ENCODE measurements around the gene YEATS2.

YEATS2 gene

GRCh38 chr3:183844606-183845005 lies 147.0 kb downstream of the YEATS2 start:
- DNase-seq, result no peak

DNA sequence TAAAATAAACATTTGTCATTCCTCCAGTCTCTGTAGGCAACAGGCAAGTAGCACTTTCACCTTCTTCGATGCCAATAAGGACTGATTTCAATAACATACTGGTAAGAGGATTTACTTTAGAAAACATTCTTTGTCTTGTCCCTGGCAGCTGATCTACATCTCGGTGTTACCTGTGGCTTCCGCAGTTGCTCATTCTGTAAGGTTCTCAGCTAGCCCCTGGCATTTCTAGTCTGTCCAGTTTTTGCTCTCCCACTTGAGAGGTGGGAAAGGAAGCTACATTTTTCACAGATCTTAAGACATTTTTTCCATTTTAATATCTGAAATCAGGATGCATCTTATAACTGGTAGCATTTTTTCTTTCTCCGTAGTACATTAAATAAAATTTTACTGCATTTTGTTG lies 147.5 kb downstream of the YEATS2 start:
- DNase-seq, result no peak

DNA sequence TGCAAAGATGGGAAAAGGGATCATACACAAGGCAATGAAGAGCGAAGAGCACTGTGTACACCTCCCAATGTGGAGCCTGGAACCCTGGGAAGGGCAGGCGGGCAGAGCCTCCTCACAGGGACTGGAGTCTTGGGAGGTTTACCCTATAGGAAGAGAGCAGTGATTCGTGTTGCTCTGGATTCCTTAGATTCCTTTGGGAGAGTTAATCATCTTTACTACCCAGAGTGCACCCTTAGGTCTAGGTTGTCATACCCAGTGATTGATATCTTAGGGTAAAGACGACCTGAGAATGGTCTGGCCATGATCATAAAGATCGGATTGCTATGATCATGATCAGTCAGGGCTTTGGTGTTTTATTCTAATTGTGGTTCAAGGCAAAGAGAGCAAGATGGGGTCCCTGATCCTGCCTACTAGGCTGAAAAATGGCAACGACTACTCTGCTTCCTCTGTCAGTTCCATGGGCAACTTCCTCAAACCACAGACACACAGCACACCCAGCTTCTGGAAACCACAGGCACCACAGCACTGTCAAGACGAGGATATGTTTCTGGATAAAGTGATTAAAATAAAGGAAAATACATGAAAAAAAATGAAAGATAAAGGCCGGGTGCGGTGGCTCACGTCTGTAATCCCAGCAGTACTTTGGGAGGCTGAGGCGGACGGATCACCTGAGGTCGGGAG lies 148.2 kb downstream of the YEATS2 start:
- no peak for DNase-seq

DNA sequence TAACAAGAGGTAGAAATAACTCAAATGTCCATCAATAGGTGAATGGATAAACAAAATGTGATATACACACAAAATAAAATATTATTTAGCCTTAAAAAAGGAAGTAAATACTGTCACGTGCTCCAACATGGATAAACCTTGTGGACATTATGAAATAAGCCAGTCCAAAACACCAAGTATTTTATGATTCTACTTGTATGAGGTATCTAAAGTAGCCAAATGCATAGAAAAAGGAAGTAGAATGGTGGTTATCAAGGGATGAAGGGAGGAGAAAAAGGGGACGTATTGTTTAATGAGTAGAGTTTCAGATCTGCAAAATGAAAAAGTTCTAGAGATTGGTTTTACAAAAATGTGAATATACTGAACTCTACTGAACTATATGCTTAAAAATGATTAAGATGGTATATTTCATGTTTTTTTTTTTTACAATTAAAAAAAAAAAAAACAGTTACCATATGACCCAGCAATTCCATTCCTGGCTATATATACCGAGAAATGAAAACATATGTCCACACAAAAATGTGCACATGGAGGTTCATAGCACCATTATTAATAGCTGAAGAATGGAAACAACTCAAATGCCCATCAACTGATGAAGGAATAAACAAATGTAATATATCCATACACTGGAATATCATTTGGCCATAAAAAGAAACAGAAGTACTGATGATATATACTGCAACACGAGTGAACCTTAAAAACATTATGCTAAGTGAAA lies 156.9 kb downstream of the YEATS2 start:
- no peak for DNase-seq

DNA sequence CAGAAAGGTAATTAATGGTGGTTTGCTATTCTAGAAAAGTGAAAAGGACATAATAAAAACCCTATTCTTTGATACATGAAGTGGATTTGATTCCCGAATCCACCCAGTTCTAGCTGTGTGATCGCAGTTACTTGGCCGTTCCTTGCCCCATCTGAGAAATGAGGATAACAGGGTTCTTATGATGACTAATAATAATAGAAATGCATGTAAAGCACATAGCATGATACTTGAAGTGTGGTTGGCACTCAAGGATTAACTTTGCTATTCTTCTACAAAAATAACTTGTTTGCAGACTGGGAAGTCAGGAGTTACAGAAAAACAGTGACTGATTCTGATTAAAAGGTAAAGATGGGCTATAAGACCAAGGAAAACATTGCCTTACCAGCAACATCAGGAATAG lies 160.3 kb downstream of the YEATS2 start:
- no peak for DNase-seq
